Large intestine (tissue), 3 donors: Measurements from ENCODE around the gene TTC19. TPM values are rescaled to one million over a fixed set of nuclear protein-coding genes. Genes with fewer than 3 reads are reported as not detected.

ENCODE experiments used
- DNase-seq, 2 donors: peaks; one replicate each; pipeline versions ENCODE4 v3.0.0 to v3.0.0-alpha.2; 2013
- H3K27ac ChIP-seq: one replicate; pipeline ENCODE4 v1.5.1; 2013; ENCODE audit warnings: low read length
- H3K27me3 ChIP-seq: 2 replicates; pipeline ENCODE4 v1.6.1; 2013; ENCODE audit warnings: low read length; ENCODE audit not compliant: control insufficient read depth, insufficient read depth
- H3K36me3 ChIP-seq: 2 replicates; pipeline ENCODE4 v1.6.1; 2013; ENCODE audit warnings: low read length; ENCODE audit not compliant: control insufficient read depth, insufficient read depth
- H3K4me1 ChIP-seq: one replicate; pipeline ENCODE4 v1.6.1; 2013; ENCODE audit warnings: low read length; ENCODE audit not compliant: control insufficient read depth, insufficient read depth
- H3K4me3 ChIP-seq: one replicate; pipeline ENCODE4 v1.5.1; 2013; ENCODE audit warnings: low read length
- H3K9me3 ChIP-seq: one replicate; pipeline ENCODE4 v1.6.1; 2013; ENCODE audit warnings: mild to moderate bottlenecking, low read depth, low read length, moderate library complexity; ENCODE audit not compliant: control insufficient read depth
- WGBS: methylation state at CpG from one replicate; pipeline ENCODE4 v1.1.5; 2013; ENCODE audit warnings: low lambda C conversion rate; ENCODE audit not compliant: insufficient coverage; 5-methylcytosine and 5-hydroxymethylcytosine counted together
- polyA plus RNA-seq: library from polyadenylated mRNA; unstranded; fragments of 120-200 nt; gene quantifications from one replicate; pipeline ENCODE4 v1.2.1, GENCODE V29; 2013

Gene TTC19
- polyA plus RNA-seq, 1 donor, result 58.3 TPM

DNA sequence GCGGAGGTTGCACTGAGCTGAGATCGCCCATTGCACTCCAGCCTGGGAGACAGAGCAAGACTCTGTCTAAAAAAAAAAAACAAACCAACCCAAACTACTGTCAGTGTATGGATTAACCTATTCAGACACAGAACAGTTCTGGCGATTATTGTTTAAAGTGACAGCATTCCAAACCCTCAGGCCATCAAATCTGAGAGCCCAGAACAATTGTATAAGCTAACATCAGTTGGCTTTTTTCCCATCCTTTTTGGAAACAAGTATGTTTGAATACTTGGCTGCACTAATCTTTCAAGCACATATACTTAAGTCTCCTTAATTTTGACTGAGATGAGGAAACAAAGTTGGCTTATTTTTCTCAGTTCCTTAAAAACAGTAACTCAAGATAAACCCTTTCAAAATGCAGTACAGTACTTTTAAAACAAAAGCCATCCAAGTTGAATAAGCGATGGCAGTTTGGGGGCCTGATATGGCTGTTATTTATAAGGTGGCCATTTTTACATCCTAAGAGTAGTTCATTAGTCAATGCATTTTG lies 1.5 kb upstream of the TTC19 start:
- H3K9me3 ChIP-seq, result peaks cover 9% of the 10 kb centered on the region
- peaks cover 7% of the 10 kb centered on the region for H3K4me1 ChIP-seq
- H3K4me3 ChIP-seq, result no peak overlapping the region
- no peak for DNase-seq
- peaks cover 36% of the 10 kb centered on the region for H3K36me3 ChIP-seq
- H3K27ac ChIP-seq, result no peak overlapping the region
- WGBS, result no CpG with 5 or more reads among the region's 4 CpGs
- H3K27me3 ChIP-seq, result no peaks in the 10 kb centered on the region

DNA sequence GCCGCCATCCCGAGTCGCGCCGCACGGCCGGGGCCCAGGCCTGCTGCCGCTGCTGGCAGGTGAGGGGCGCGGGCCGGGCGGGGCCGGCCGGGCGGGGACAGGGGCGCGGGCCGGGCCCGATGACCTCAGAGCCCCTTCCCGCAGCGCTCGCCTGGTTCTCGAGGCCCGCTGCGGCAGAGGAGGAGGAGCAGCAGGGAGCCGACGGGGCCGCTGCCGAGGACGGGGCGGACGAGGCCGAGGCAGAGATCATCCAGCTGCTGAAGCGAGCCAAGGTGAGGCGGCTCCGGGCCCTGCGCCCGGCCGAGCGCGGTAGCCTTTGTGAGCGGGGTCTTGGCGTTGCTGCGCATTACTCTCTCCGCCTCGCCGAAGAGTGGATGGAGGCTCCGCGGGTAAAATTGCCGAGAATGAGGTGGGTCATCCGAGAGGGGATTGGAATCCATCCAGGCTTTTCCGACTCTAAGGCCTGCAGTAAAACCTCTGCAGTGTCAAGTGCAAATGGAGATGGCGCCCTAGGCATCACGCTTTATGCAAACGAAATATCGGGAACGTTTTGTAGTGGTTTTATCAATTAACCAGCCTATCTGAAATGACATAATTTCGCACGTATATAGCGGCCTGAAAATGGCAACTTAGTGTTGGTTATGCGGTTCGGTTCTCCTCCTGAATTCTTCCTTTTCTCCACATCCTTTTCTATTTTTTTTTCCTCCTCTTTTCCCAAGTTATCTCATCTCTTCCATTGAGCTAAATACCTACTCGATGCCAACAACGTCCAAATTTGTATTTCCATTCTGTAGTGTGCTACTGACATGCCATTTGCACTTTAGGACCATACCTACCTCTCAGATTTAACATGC lies 577 bp downstream of the TTC19 start:
- Histone ChIP-seq H3K4me1 (peaks cover 7% of the 10 kb centered on the region), H3K4me3 (peak overlapping the region; percentile 82), H3K36me3 (peaks cover 49% of the 10 kb centered on the region), H3K27me3 (no peaks in the 10 kb centered on the region), H3K27ac (peak overlapping the region; percentile 96), H3K9me3 (peaks cover 9% of the 10 kb centered on the region)
- 6% methylated on average over 4 of the region's 64 CpGs for WGBS
- peak in 1 of 2 donors; percentile 56 for DNase-seq

DNA sequence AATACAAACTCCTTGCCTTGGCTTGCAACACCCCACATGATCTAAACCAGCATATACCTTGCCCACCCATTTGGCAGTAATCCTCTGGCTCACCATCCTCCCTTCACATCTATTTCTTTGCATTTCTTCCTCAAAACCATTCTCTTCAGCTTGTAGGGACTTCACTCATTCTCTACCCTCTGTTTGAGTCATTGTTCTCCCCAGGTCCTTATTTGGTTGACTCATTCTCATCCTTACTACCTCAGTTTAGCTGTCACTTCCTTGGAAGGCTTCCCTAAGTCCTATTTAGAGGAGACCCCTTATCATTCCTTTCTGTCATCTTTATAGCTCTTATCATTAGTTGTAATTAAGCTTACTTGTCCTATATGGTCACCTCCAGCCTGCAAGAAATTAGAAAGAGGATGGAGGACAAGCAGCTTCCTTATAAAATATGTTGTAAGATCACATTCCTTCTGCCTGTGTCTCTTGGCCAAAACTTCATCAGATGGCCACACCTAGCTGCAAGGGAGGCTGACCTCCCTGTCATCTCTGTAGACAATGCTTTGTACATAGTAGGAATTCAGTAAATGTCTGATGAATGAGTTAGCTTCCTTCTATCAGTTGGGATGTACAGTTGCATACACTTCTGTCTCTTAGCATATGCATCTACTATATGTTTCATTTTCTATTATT lies 1.7 kb downstream of the TTC19 start:
- H3K27ac ChIP-seq, result no peak overlapping the region
- H3K36me3 ChIP-seq, result peaks cover 57% of the 10 kb centered on the region
- H3K4me3 ChIP-seq, result peak overlapping the region; percentile 82
- H3K27me3 ChIP-seq, result no peaks in the 10 kb centered on the region
- H3K4me1 ChIP-seq, result peaks cover 7% of the 10 kb centered on the region
- DNase-seq, result peak in 1 of 2 donors; percentile 14
- H3K9me3 ChIP-seq, result peaks cover 9% of the 10 kb centered on the region

DNA sequence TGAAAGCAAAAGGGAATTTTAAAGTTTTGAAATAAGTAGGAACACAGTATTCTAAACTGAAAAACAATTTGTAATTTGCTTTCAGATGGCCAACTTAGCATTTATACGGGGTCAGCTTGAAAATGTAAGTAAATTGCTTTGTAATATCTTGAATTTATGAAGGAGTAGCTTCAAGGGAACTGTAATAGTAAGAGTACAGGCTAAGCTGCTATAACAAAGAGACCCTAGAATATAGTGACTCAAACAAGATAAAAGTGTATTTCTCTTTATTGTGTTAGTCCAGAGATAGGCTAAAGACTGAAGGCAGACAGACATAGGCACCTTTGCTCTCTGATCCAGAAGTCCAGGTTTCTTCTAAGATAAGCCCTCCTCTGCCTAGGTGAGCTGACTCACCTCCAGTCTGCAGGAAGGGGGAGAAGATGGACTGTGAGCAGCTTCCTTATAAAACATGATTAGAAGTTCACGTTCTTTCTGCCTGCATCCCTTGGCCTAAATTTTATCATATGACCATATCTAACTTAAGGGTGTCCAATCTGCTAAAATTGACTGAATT lies 3.2 kb downstream of the TTC19 start:
- Histone ChIP-seq H3K27ac (peak overlapping the region; percentile 14), H3K4me3 (no peak overlapping the region), H3K9me3 (peaks cover 9% of the 10 kb centered on the region), H3K27me3 (no peaks in the 10 kb centered on the region), H3K4me1 (peaks cover 7% of the 10 kb centered on the region), H3K36me3 (peaks cover 57% of the 10 kb centered on the region)
- DNase-seq, result peak; percentile 63 to 82
- no CpG with 5 or more reads among the region's 2 CpGs for WGBS

DNA sequence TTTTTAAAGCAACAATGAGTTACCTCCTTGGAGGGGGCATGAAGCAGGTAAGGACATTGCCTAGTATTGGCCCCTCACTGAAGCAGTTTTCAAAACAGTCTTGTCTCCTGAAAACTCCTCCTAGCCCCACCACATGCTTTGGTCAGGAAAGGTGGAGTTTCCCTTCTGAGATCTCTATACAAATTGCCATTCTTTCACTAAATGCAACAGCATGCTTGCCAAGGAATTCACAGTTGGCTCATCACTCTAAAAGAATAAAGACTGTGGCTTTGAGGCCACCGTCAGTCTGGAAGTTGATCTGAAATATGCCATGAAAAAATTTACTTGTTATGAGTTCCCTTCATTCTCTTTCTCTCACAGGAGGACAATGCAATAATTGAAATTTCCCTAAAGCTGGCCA lies 4.2 kb downstream of the TTC19 start:
- DNase-seq, result no peak
- Histone ChIP-seq H3K27ac (no peak overlapping the region), H3K9me3 (peaks cover 9% of the 10 kb centered on the region), H3K4me3 (no peak overlapping the region), H3K4me1 (peaks cover 7% of the 10 kb centered on the region), H3K27me3 (no peaks in the 10 kb centered on the region), H3K36me3 (peaks cover 68% of the 10 kb centered on the region)
- WGBS, result no CpG with 5 or more reads among the region's 1 CpG

DNA sequence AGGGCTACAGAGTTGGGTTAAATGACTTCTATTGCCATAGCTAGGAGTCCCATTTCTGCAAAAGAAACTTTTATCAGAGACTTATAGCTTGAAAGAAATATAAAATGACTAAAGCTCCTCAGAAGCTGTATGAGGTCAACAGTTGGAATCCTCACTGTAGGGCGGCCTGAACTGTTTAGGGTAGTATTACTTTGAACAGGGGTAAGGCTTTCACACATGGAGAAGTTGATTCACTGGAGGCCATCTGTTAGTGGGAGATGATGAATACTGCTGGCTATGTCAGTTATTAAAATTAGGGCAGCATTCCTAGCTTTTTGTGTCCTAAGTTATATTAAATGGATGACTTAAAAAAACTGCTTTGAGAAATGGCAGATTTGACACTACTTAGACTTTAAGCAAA lies 6.0 kb downstream of the TTC19 start:
- peaks cover 7% of the 10 kb centered on the region for H3K9me3 ChIP-seq
- H3K27ac ChIP-seq, result no peak overlapping the region
- WGBS, result no CpG with 5 or more reads among the region's 1 CpG
- H3K27me3 ChIP-seq, result no peaks in the 10 kb centered on the region
- H3K4me3 ChIP-seq, result no peak overlapping the region
- peaks cover 71% of the 10 kb centered on the region for H3K36me3 ChIP-seq
- peaks cover 7% of the 10 kb centered on the region for H3K4me1 ChIP-seq
- DNase-seq, result no peak

DNA sequence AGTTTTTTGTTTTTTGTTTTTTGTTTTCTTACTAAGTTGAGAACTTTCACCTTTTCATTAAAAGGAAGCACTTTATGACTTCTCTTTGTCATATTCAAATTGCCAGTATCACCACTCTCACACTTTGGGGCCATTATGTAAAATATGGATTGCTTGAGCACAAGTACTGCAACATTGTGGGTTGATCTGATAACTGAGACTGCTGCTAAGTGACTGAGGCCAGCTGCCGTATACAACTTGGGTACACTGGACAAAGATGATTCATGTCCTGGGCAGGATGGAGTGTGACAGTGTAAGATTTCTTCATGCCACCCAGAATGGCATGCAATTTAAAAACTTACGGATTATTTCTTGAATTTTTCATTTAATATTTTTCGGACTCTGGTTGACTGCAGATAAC lies 7.8 kb downstream of the TTC19 start:
- no peak for DNase-seq
- H3K4me1 ChIP-seq, result no peaks in the 10 kb centered on the region
- H3K27me3 ChIP-seq, result no peaks in the 10 kb centered on the region
- peaks cover 62% of the 10 kb centered on the region for H3K36me3 ChIP-seq
- no peaks in the 10 kb centered on the region for H3K9me3 ChIP-seq
- no CpG with 5 or more reads among the region's 3 CpGs for WGBS
- no peak overlapping the region for H3K4me3 ChIP-seq
- no peak overlapping the region for H3K27ac ChIP-seq

DNA sequence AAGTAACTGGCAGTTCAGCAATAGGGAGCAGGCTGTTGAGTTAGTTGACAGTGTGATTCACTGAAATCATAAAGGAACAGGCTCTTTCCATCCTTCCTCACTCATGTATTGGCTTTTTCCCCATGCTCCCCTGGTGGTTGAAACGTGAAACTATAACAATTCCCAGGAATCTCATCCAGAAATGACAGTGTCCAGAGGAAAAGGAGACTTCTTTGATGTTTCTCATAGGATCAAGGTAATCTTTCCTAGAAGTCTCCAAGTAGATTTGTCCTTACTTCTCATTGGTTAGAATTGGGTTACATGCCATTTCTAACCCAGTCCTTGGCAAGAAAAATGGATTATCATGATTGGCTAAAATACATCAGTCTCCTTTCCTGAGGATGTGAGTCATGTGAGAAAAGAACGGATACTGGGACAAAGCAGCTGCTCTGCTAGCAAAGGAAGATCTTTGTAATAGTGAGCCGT lies 14.4 kb downstream of the TTC19 start:
- H3K9me3 ChIP-seq, result no peaks in the 10 kb centered on the region
- peaks cover 35% of the 10 kb centered on the region for H3K36me3 ChIP-seq
- 83% methylated on average over 2 of the region's 3 CpGs for whole genome bisulfite sequencing
- H3K27me3 ChIP-seq, result no peaks in the 10 kb centered on the region
- H3K27ac ChIP-seq, result no peak overlapping the region
- no peak overlapping the region for H3K4me3 ChIP-seq
- DNase-seq, result peak in 1 of 2 donors; percentile 20
- H3K4me1 ChIP-seq, result no peaks in the 10 kb centered on the region

DNA sequence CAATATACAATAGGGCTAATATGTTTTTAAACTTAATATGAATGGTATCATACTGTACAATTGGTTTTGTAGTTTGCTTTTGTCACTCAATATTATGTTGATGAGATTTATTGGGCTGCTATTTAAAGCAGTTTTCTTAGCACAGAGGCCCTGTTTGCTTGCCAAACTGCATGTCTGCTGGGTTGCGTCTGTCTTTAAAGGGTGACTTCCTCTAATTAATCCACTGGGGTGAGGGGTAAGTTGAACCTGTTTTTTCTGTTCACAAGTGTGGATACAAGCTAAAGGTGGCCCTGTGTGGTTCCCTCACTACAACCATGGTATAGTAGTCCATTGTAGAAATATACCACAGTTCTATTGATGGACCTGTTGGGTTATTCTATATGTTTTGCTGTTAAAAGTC lies 19.7 kb downstream of the TTC19 start:
- Histone ChIP-seq H3K9me3 (no peaks in the 10 kb centered on the region), H3K4me3 (no peak overlapping the region), H3K27me3 (no peaks in the 10 kb centered on the region), H3K27ac (no peak overlapping the region), H3K36me3 (peaks cover 37% of the 10 kb centered on the region), H3K4me1 (no peaks in the 10 kb centered on the region)
- DNase-seq, result no peak
- no CpG with 5 or more reads among the region's 1 CpG for WGBS

DNA sequence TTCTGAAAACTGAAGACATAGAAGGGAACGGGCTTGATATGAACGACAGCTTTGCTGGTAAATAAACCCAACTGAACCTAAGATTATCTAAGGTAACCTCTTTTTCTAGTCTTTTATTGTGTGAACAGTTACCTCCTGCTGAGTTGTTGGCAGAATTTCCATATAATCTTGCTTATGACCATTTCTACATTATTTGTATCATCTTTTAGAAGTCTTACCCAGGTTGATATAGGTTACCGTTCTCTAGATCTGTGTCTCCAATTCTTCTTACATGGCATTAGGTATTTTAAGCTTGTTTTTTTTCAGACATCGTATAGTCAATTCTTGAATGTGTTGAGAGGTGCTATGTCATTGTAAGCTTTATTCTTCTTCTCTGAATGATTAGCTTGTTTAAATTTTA lies 24.3 kb downstream of the TTC19 start:
- no peak for DNase-seq
- no peaks in the 10 kb centered on the region for H3K4me1 ChIP-seq
- no peaks in the 10 kb centered on the region for H3K9me3 ChIP-seq
- H3K36me3 ChIP-seq, result peaks cover 61% of the 10 kb centered on the region
- H3K4me3 ChIP-seq, result no peak overlapping the region
- no peak overlapping the region for H3K27ac ChIP-seq
- no peaks in the 10 kb centered on the region for H3K27me3 ChIP-seq
- 94% methylated on average over 2 of the region's 4 CpGs for WGBS
